GM18909 (cell line): ENCODE data around the gene VPS18.

Source experiments
- ATAC-seq: cut with Tn5 transposase; IDR thresholded peaks from one replicate; pipeline ENCODE4 v1.9.1; 2021; ENCODE audit warnings: mild to moderate bottlenecking; ENCODE audit not compliant: unreplicated experiment, poor library complexity

Gene VPS18

GRCh38 chr15:40932649-40933516 lies 38.6 kb downstream of the VPS18 start:
- ATAC-seq, result no peak

- no peak for ATAC-seq
Observed at GRCh38 chr15:40933517-40933902, 39.3 kb downstream of the VPS18 start.

GRCh38 chr15:40934457-40934856 lies 40.2 kb downstream of the VPS18 start:
- no peak for ATAC-seq

GRCh38 chr15:40936234-40936708 lies 42.0 kb downstream of the VPS18 start:
- ATAC-seq, result no peak

GRCh38 chr15:40936709-40937666 lies 42.7 kb downstream of the VPS18 start:
- ATAC-seq, result no peak

GRCh38 chr15:40937762-40938535 lies 43.7 kb downstream of the VPS18 start:
- no peak for ATAC-seq

- ATAC-seq, result no peak
Observed at GRCh38 chr15:40938536-40938870, 44.3 kb downstream of the VPS18 start.

GRCh38 chr15:40940296-40940801 lies 46.1 kb downstream of the VPS18 start:
- ATAC-seq, result no peak

- ATAC-seq, result no peak
Observed at GRCh38 chr15:40941068-40941527, 46.8 kb downstream of the VPS18 start.

GRCh38 chr15:40941528-40942336 lies 47.5 kb downstream of the VPS18 start:
- peak; percentile 75 for ATAC-seq

GRCh38 chr15:40942337-40942854 lies 48.1 kb downstream of the VPS18 start:
- ATAC-seq, result no peak

GRCh38 chr15:40942878-40943277 lies 48.6 kb downstream of the VPS18 start:
- ATAC-seq, result no peak

- no peak for ATAC-seq
Observed at GRCh38 chr15:40943764-40944365, 49.6 kb downstream of the VPS18 start.

GRCh38 chr15:40944510-40945296 lies 50.5 kb downstream of the VPS18 start:
- ATAC-seq, result no peak

- no peak for ATAC-seq
Observed at GRCh38 chr15:40948706-40949473, 54.6 kb downstream of the VPS18 start.

GRCh38 chr15:40949756-40950207 lies 55.5 kb downstream of the VPS18 start:
- ATAC-seq, result no peak

- ATAC-seq, result no peak
Observed at GRCh38 chr15:40951764-40952163, 57.5 kb downstream of the VPS18 start.
